ENCODE results near the gene GRIN3B. TPM values are rescaled to one million over a fixed set of nuclear protein-coding genes. Genes with fewer than 3 reads are reported as not detected.

GRIN3B gene
- total RNA-seq, 2 donors from 2014 or later: 2.0 TPM

DNA sequence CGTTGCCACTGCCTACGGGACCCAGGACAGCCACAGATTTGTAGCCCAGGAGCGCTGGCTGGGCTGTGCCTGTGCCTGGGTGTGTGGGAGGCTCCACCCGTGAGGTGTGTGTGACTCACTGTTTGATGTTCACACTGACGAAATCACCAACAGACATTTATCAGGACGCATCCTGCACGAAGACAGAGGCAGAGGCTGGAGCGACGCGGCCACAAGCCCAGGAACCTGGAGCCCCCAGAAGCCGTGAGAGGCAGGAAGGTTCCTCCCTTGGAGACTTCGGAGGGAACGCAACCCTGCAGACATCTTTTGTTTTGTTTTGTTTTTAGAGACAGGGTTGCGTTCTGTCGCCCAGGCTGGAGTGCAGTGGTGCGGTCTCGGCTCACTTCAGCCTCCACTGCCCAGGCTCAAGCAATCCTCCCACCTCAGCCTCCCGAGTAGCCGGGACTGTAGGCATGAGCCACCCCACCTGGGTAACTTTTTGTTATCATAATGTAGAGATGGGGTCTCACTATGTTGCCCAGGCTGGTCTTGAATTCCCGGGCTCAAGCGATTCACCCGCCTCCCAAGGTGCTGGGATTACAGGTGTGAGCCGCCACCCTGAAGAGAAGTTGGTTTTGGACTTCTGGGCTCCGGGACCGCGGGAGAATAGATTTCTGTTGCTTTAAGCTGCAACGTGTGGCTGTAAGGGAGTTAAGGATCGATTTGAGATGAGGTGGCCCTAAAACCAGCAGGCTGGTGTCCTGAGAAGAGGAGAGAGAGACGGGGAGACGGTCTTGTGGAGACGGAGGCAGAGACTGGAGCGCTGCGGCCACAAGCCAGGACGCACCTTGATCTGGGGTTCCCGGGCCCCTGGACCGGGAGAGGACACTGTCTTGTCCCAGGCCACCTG lies 41.0 kb upstream of the GRIN3B start:
- Mint-ChIP-seq H3K4me3 (no peak overlapping the region), H3K9me3 (no peaks in the 10 kb centered on the region), H3K36me3 (ENCODE audit: low read depth) (peaks cover 41% of the 10 kb centered on the region), H3K4me1 (peaks cover 10% of the 10 kb centered on the region), H3K27ac (peak overlapping the region; percentile 82), H3K27me3 (ENCODE audit: insufficient read depth) (no peaks in the 10 kb centered on the region)
- Histone ChIP-seq H3K9ac (ENCODE audit: extremely low read depth, low read length, poor library complexity, severe bottlenecking) (no peak overlapping the region), H3K27ac (ENCODE audit: low read depth, low read length) (no peak overlapping the region), H3K4me1 (ENCODE audit: control insufficient read depth, insufficient read depth, low read length) (no peaks in the 10 kb centered on the region), H3K36me3 (ENCODE audit: control insufficient read depth, insufficient read depth, low read length) (peaks cover 37% of the 10 kb centered on the region), H3K27me3 (ENCODE audit: control insufficient read depth, insufficient read depth, low read length, poor library complexity, severe bottlenecking) (no peaks in the 10 kb centered on the region), H3K4me3 (ENCODE audit: low read length) (no peak overlapping the region), H3K9me3 (ENCODE audit: control insufficient read depth, low read length) (no peaks in the 10 kb centered on the region)
- no peak for DNase-seq
- TF ChIP-seq, protein P1, sequence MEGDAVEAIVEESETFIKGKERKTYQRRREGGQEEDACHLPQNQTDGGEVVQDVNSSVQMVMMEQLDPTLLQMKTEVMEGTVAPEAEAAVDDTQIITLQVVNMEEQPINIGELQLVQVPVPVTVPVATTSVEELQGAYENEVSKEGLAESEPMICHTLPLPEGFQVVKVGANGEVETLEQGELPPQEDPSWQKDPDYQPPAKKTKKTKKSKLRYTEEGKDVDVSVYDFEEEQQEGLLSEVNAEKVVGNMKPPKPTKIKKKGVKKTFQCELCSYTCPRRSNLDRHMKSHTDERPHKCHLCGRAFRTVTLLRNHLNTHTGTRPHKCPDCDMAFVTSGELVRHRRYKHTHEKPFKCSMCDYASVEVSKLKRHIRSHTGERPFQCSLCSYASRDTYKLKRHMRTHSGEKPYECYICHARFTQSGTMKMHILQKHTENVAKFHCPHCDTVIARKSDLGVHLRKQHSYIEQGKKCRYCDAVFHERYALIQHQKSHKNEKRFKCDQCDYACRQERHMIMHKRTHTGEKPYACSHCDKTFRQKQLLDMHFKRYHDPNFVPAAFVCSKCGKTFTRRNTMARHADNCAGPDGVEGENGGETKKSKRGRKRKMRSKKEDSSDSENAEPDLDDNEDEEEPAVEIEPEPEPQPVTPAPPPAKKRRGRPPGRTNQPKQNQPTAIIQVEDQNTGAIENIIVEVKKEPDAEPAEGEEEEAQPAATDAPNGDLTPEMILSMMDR (conservative IDR thresholded peaks at IDR 0.05): no peak
- 93 to 94% methylated on average over 32 to 36 of the region's 36 CpGs for WGBS, 2 experiments (ENCODE audit: insufficient coverage in 1 of 2, insufficient read length in 1 of 2)

DNA sequence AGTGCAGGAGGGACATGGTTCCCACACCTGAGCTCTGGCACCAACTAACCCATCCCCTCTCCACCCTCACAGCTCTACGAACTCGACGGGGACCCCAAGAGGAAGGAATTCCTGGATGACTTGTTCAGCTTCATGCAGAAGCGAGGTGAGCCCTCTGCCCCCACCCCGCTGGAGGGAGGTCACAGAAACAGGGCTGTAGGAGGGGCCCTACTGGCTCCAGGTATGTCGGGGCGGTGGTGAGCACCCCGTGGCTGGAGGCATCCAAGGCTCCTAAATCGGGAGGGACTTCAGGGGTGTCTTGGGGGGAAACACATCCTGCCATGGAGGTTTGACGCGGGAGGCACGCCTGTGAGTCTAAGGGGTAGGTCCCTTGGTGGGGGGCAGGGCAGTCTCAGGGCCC lies 40.2 kb upstream of the GRIN3B start:
- H3K36me3 Mint-ChIP-seq (ENCODE audit: low read depth): peaks cover 49% of the 10 kb centered on the region
- TF ChIP-seq, protein P1 (conservative IDR thresholded peaks at IDR 0.05): peak; percentile 60
- no peak overlapping the region for H3K27ac ChIP-seq (ENCODE audit: low read depth, low read length)
- DNase-seq: peak; percentile 87
- H3K9me3 Mint-ChIP-seq: no peaks in the 10 kb centered on the region
- H3K27me3 ChIP-seq (ENCODE audit: control insufficient read depth, insufficient read depth, low read length, poor library complexity, severe bottlenecking): no peaks in the 10 kb centered on the region
- peaks cover 45% of the 10 kb centered on the region for H3K36me3 ChIP-seq (ENCODE audit: control insufficient read depth, insufficient read depth, low read length)
- peak overlapping the region; percentile 30 for H3K27ac Mint-ChIP-seq
- H3K4me3 Mint-ChIP-seq: no peak overlapping the region
- H3K4me3 ChIP-seq (ENCODE audit: low read length): no peak overlapping the region
- H3K9me3 ChIP-seq (ENCODE audit: control insufficient read depth, low read length): peaks cover 4% of the 10 kb centered on the region
- WGBS, 2 experiments (ENCODE audit: insufficient coverage in 1 of 2, insufficient read length in 1 of 2): 71 to 72% methylated on average over 11 to 12 of the region's 12 CpGs
- no peaks in the 10 kb centered on the region for H3K4me1 ChIP-seq (ENCODE audit: control insufficient read depth, insufficient read depth, low read length)
- no peaks in the 10 kb centered on the region for H3K27me3 Mint-ChIP-seq (ENCODE audit: insufficient read depth)
- H3K4me1 Mint-ChIP-seq: peaks cover 8% of the 10 kb centered on the region
- no peak overlapping the region for H3K9ac ChIP-seq (ENCODE audit: extremely low read depth, low read length, poor library complexity, severe bottlenecking)

DNA sequence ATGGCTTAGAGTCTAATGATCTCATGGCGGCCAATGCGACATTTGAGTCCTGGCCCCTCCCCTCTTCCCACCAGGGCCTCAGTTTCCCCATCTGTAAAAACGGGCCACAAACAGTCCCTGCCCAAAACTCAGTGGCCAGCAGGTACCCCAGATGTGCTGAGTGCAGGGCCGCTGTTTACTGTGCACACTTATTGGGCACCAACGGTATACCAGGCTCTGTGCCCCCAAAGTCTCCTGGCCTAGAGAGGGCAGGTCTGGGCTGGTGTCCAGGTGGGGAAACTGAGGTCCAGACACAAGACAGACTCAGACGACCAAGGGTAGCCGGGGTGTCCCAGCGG lies 39.6 kb upstream of the GRIN3B start:
- no peak overlapping the region for H3K4me3 ChIP-seq (ENCODE audit: low read length)
- no peak for DNase-seq
- TF ChIP-seq, protein P1 (conservative IDR thresholded peaks at IDR 0.05): no peak
- Mint-ChIP-seq H3K36me3 (ENCODE audit: low read depth) (peaks cover 55% of the 10 kb centered on the region), H3K4me1 (peaks cover 7% of the 10 kb centered on the region), H3K27me3 (ENCODE audit: insufficient read depth) (no peaks in the 10 kb centered on the region), H3K4me3 (no peak overlapping the region), H3K9me3 (no peaks in the 10 kb centered on the region), H3K27ac (peak overlapping the region; percentile 30)
- no peaks in the 10 kb centered on the region for H3K4me1 ChIP-seq (ENCODE audit: control insufficient read depth, insufficient read depth, low read length)
- H3K36me3 ChIP-seq (ENCODE audit: control insufficient read depth, insufficient read depth, low read length): peaks cover 51% of the 10 kb centered on the region
- no peaks in the 10 kb centered on the region for H3K27me3 ChIP-seq (ENCODE audit: control insufficient read depth, insufficient read depth, low read length, poor library complexity, severe bottlenecking)
- WGBS, 2 experiments (ENCODE audit: insufficient coverage in 1 of 2, insufficient read length in 1 of 2): 91 to 96% methylated on average over 8 of the region's 8 CpGs
- peaks cover 9% of the 10 kb centered on the region for H3K9me3 ChIP-seq (ENCODE audit: control insufficient read depth, low read length)
- no peak overlapping the region for H3K9ac ChIP-seq (ENCODE audit: extremely low read depth, low read length, poor library complexity, severe bottlenecking)
- no peak overlapping the region for H3K27ac ChIP-seq (ENCODE audit: low read depth, low read length)

All from endodermal cell (in vitro differentiated cells).